Suprapubic skin (tissue), 4 donors: ENCODE results near the gene KEL. TPM values are rescaled to one million over a fixed set of nuclear protein-coding genes. Genes with fewer than 3 reads are reported as not detected.

Experiments used
- DNase-seq, 2 donors: peaks; one replicate each; pipeline ENCODE4 v3.0.0-alpha.2; 2019; ENCODE audit warnings: low spot score in 2 of 2
- H3K27ac ChIP-seq: fragments of 200-600 bp; sonication (generic); one replicate; pipeline ENCODE4 v1.5.1; 2019
- H3K27me3 ChIP-seq: fragments of 200-600 bp; sonication (generic); one replicate; pipeline ENCODE4 v1.5.1; 2019
- H3K36me3 ChIP-seq: fragments of 200-600 bp; sonication (generic); one replicate; pipeline ENCODE4 v1.5.1; 2019
- H3K4me1 ChIP-seq: fragments of 200-600 bp; sonication (generic); one replicate; pipeline ENCODE4 v1.5.1; 2019
- H3K4me3 ChIP-seq: fragments of 200-600 bp; sonication (generic); one replicate; pipeline ENCODE4 v1.5.1; 2019; ENCODE audit warnings: mild to moderate bottlenecking
- H3K9me3 ChIP-seq: fragments of 200-600 bp; sonication (generic); one replicate; pipeline ENCODE4 v1.5.1; 2019
- EP300 ChIP-seq: sonication (generic); formaldehyde crosslinking; IDR thresholded peaks from one replicate; pipeline ENCODE4 v1.6.1; 2017; ENCODE audit warnings: antibody characterized with exemption
- POLR2A ChIP-seq, 2 donors: fragments of 450-650 bp; IDR thresholded peaks; one replicate each; pipeline ENCODE4 v1.6.1; 2017; ENCODE audit warnings: antibody characterized with exemption in 2 of 2, mild to moderate bottlenecking in 2 of 2, moderate library complexity in 2 of 2
- POLR2AphosphoS5 ChIP-seq, 3 donors: sonication (generic); formaldehyde crosslinking; IDR thresholded peaks; one replicate each; pipeline ENCODE4 v1.6.1; 2017; ENCODE audit warnings: antibody characterized with exemption in 3 of 3
- WGBS: methylation state at CpG from one replicate; pipeline ENCODE4 v1.1.5; 2018; 5-methylcytosine and 5-hydroxymethylcytosine counted together
- total RNA-seq, 4 donors: library from RNA; depleted of rRNA; stranded (reverse); fragments of >200 nt; gene quantifications; one replicate each; pipeline ENCODE4 v1.1.0, GENCODE V29; 2016
- TF ChIP-seq, protein P1 (sequence below), 2 donors: fragments of 200-600 bp in 1 of 2; fragments of 450-650 bp in 1 of 2; sonication (generic) in 1 of 2; IDR thresholded peaks; one replicate each; pipeline ENCODE4 v1.5.1; 2016 to 2019; ENCODE audit warnings: antibody characterized with exemption in 2 of 2, mild to moderate bottlenecking in 1 of 2, moderate library complexity in 1 of 2

The KEL gene
- total RNA-seq, 4 donors from 2014 or later: 0.32 TPM; not detected in 3

DNA sequence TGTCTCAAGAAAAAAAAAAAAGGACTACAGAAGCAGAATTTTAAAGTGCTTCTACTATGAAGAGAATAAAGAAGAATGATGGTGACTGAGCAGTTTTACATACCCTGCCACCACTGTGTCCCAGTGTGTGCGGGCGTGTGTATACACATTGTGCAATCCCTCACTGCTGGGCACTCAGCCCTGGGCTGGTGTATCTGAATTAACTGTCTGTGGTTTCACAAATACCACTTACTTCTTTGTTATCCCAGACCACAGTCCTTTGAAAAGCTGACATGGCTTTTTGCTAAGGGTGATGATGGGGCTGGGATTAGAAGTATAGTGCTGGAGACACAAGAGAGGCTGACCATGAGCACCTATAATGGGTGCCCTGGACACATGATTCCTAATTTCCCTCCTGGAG is 55.5 kb downstream of the KEL start:
- H3K4me1 ChIP-seq: peaks cover 11% of the 10 kb centered on the region
- no peak overlapping the region for H3K4me3 ChIP-seq
- no peaks in the 10 kb centered on the region for H3K36me3 ChIP-seq
- no peak overlapping the region for H3K27ac ChIP-seq
- DNase-seq: peak in 1 of 2 donors; percentile 23
- H3K27me3 ChIP-seq: no peaks in the 10 kb centered on the region
- H3K9me3 ChIP-seq: no peaks in the 10 kb centered on the region
- WGBS: 88% methylated on average over 2 of the region's 2 CpGs
- TF ChIP-seq POLR2AphosphoS5 (IDR thresholded peaks at IDR 0.05): no peak
- TF ChIP-seq, protein P1, sequence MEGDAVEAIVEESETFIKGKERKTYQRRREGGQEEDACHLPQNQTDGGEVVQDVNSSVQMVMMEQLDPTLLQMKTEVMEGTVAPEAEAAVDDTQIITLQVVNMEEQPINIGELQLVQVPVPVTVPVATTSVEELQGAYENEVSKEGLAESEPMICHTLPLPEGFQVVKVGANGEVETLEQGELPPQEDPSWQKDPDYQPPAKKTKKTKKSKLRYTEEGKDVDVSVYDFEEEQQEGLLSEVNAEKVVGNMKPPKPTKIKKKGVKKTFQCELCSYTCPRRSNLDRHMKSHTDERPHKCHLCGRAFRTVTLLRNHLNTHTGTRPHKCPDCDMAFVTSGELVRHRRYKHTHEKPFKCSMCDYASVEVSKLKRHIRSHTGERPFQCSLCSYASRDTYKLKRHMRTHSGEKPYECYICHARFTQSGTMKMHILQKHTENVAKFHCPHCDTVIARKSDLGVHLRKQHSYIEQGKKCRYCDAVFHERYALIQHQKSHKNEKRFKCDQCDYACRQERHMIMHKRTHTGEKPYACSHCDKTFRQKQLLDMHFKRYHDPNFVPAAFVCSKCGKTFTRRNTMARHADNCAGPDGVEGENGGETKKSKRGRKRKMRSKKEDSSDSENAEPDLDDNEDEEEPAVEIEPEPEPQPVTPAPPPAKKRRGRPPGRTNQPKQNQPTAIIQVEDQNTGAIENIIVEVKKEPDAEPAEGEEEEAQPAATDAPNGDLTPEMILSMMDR (IDR thresholded peaks at IDR 0.05): no peak

DNA sequence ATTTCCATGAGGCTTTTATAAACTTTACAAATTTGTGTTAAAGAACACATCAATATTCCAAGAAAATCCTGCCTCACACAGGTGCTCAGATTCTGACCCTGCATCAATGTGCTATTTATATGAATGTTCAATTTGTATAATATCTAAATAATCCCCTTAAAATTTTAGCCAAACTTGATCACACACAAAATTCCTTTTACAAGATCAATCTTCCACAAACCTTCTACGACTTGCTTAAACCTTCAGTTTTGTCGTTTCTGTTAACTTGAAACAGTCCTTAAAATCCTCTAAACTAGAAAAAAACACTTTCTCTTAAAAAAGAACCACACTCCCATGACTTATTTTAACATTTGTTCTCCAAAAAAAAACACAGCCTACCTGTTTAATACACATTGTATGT is 56.4 kb downstream of the KEL start:
- no peak for DNase-seq
- WGBS: 79% methylated on average over 2 of the region's 2 CpGs
- no peak overlapping the region for H3K27ac ChIP-seq
- no peak overlapping the region for H3K4me3 ChIP-seq
- no peaks in the 10 kb centered on the region for H3K36me3 ChIP-seq
- H3K4me1 ChIP-seq: peaks cover 17% of the 10 kb centered on the region
- no peaks in the 10 kb centered on the region for H3K27me3 ChIP-seq
- TF ChIP-seq POLR2A (IDR thresholded peaks at IDR 0.05): no peak
- no peaks in the 10 kb centered on the region for H3K9me3 ChIP-seq

DNA sequence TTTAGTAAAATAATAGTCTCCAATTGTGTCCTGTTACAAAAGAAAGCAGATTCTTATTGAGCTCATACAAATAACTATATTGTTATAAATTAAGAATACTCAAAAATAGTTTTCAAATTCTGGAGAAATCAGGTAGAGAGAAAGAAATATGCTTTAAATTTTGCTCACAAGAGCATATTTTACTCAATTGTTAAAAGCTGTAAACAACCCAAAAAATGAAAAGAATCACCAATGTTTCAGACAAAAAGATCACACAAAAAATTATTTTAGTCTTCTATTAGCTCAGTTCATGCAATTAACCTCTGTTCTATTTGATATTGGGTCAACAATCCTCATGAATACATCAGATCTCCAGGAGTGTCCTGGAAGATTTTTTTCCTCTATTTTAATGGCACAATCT is 58.0 kb downstream of the KEL start:
- Histone ChIP-seq H3K27me3 (no peaks in the 10 kb centered on the region), H3K9me3 (no peaks in the 10 kb centered on the region), H3K36me3 (no peaks in the 10 kb centered on the region), H3K4me3 (no peak overlapping the region), H3K4me1 (peaks cover 16% of the 10 kb centered on the region), H3K27ac (no peak overlapping the region)
- no peak for TF ChIP-seq POLR2AphosphoS5 (IDR thresholded peaks at IDR 0.05)
- TF ChIP-seq, protein P1 (IDR thresholded peaks at IDR 0.05): no peak
- TF ChIP-seq POLR2A (IDR thresholded peaks at IDR 0.05): no peak
- TF ChIP-seq EP300: no peak
- no peak for DNase-seq

DNA sequence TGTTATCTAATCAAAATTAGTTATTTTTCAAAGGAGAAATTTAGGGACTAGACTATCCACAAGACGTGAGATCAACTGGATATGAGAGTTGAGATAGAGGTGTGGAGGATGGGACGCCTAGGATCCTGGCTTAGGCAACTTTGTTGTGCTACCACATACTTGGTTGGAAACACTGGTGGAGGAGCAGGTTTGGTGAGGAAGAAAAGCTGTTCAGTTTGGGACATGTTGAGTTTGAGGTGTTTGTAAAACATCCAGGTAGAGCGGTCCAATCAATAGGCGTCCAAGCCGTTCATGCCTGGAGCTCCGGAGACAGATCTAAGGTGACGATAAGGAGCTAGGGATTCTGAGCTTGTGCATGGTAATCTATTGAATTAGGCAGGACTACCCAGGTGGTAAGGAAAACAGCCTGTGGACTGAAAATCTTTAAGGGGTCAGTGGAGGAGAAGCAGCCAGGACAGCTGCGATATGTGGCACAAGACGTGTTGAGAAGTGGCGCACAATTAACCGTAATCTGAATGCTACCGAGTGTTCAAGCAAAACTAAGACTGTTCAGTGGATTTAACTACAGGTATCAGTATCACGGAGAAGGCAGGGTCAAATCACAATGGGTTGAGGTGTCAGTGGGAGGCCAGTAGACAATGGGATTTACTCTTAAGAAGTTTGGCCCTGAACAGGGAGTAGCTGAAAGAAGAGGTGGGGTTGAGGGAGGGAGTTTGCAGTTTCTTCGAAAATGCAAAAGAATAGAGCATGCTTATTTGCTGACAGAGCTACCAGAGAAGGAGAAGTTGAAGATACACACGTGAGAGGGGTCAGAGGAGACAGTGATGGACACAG is 60.5 kb downstream of the KEL start:
- no peak overlapping the region for H3K4me3 ChIP-seq
- H3K36me3 ChIP-seq: no peaks in the 10 kb centered on the region
- WGBS: 64% methylated on average over 15 of the region's 15 CpGs
- peak overlapping the region; percentile 4 for H3K27ac ChIP-seq
- no peaks in the 10 kb centered on the region for H3K9me3 ChIP-seq
- no peaks in the 10 kb centered on the region for H3K27me3 ChIP-seq
- no peak for TF ChIP-seq POLR2AphosphoS5 (IDR thresholded peaks at IDR 0.05)
- no peak for TF ChIP-seq POLR2A (IDR thresholded peaks at IDR 0.05)
- TF ChIP-seq, protein P1 (IDR thresholded peaks at IDR 0.05): no peak
- no peak for TF ChIP-seq EP300
- H3K4me1 ChIP-seq: peaks cover 30% of the 10 kb centered on the region
- peak in 1 of 2 donors; percentile 35 for DNase-seq

DNA sequence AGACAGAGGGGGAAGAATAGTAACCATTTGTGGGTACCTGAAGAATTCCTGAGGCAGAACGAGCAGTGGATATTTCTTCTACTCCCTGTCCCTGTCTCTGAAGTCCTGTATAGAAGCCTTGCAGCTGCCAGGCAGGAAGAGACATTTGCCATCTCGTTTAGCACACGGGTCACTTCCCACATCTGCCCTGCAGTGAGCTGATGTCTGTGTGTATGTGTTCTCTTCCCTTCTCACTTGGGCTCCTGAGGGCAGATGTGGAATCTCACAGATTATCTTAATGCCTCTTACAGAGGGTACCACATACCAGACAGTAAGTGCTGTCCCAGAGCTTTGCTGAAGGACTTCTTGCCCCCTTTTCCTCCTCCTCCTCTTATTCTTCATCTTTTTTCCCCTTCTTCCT is 62.5 kb downstream of the KEL start:
- peak in 1 of 2 donors; percentile 6 for DNase-seq
- H3K36me3 ChIP-seq: no peaks in the 10 kb centered on the region
- no peak overlapping the region for H3K27ac ChIP-seq
- H3K4me3 ChIP-seq: no peak overlapping the region
- 19% methylated on average over 3 of the region's 3 CpGs for WGBS
- peaks cover 30% of the 10 kb centered on the region for H3K4me1 ChIP-seq
- TF ChIP-seq, protein P1 (IDR thresholded peaks at IDR 0.05): no peak
- no peak for TF ChIP-seq EP300
- no peak for TF ChIP-seq POLR2A (IDR thresholded peaks at IDR 0.05)
- TF ChIP-seq POLR2AphosphoS5 (IDR thresholded peaks at IDR 0.05): no peak
- no peaks in the 10 kb centered on the region for H3K27me3 ChIP-seq
- H3K9me3 ChIP-seq: no peaks in the 10 kb centered on the region
